NCI-H1417 treated with DMSO at 0.1 percent for 48 hours (cell line): ENCODE data around the gene DNAJC1.
"Not testable (repeated sequence)": the region's sequence is repeated elsewhere in the genome, so short reads cannot be mapped to it uniquely, and the experiment has no call there.

ENCODE experiments used
- DNase-seq: peaks from one replicate; lab custom pipeline; 2025; lab: John Stamatoyannopoulos, UW

Gene DNAJC1

DNA sequence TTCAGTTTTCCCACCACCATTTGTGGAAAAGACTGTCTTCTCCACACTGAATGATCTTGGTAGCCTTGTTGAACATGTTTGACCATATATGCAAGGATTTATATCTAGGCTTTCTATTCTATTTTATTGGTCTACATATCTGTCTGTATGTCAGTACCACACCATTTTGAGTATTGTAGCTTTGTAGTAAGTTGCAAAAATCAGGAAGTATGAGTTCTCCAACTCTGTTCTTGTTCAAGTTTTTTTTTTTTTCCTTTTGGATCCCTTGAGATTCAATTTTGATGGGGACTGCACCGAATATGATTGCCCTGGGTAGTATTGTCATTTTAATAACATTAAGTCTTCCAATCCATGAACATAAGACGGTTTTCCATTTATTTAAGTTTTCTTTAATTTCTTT, 176.8 kb downstream of the DNAJC1 start:
- no peak for DNase-seq

GRCh38 chr10:21825345-21825744, 178.2 kb downstream of the DNAJC1 start:
- DNase-seq: no peak

DNA sequence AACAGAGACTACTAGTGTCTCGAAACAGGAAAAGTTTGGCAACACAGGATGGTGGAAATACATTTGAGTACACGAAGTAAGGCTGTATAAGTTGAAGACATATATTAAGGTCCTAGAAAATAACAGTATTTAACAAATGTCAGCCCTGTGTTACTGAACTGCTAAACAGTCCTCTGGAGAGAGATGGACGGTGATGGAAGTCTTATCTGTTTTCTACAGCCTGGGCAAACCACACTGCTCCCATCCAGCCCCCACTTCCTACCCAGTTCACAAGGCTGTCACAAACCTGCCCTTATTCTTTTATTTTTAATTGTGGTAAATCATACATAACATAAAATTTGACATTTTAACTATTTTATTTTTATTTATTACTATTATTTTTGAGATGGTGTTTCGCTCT, 179.1 kb downstream of the DNAJC1 start:
- no peak for DNase-seq

GRCh38 chr10:21823617-21824016, 179.9 kb downstream of the DNAJC1 start:
- DNase-seq: no peak

DNA sequence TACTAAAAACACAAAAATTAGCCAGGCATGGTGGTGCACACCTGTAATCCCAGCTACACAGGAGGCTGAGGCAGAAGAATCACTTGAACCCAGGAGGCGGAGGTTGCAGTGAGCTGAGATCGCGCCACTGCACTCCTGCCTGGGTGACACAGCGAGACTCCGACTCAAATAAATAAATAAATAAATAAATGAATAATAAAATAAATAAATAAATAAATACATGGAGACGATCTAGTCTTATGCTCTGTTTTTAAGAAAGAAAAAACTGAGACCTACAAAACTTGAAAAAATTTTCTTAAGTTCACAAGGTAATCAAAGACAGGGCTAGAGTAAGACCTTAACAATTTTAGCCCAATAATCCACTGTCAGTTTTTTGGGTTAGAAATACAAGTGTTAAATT, 181.3 kb downstream of the DNAJC1 start:
- not testable (repeated sequence) for DNase-seq

DNA sequence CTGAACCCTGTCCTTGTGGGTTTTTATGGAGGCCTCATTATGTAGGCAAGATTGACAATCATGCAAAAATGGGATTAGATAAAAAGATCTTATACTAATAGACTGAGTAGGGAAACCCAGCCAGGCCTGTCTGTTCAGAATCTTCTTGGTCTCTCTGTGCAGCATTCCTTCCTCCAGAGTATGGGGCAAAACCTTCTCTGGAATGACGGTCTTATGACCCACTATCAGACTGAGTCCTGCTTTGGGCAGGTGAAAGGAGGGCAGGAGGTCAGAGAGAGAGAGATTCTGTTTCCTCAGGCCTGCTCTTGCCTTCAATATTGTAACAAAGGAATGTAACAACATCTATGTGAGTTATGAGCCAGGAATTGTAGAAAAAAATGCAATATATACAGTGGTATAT, 182.6 kb downstream of the DNAJC1 start:
- DNase-seq: no peak

DNA sequence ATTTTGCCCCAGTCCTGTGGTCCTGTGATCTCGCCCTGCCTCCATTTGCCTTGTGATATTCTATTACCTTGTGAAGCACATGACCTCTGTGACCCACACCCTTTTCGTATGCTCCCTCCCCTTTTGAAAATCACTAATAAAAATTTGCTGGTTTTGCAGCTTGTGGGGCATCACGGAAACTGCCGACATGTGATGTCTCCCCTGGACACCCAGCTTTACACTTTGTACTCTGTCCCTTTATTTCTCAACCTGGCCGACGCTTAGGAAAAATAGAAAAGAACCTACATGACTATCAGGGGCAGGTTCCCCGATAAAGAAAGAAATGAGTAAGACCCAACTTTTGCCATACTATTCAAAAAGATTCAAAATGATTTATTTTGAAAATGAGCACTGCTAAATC, 185.1 kb downstream of the DNAJC1 start:
- not testable (repeated sequence) for DNase-seq

GRCh38 chr10:21814866-21815265, 188.7 kb downstream of the DNAJC1 start:
- no peak for DNase-seq

GRCh38 chr10:21813946-21814345, 189.6 kb downstream of the DNAJC1 start:
- DNase-seq: no peak

- no peak for DNase-seq
Observed at GRCh38 chr10:21811245-21811585, 192.3 kb downstream of the DNAJC1 start.

DNA sequence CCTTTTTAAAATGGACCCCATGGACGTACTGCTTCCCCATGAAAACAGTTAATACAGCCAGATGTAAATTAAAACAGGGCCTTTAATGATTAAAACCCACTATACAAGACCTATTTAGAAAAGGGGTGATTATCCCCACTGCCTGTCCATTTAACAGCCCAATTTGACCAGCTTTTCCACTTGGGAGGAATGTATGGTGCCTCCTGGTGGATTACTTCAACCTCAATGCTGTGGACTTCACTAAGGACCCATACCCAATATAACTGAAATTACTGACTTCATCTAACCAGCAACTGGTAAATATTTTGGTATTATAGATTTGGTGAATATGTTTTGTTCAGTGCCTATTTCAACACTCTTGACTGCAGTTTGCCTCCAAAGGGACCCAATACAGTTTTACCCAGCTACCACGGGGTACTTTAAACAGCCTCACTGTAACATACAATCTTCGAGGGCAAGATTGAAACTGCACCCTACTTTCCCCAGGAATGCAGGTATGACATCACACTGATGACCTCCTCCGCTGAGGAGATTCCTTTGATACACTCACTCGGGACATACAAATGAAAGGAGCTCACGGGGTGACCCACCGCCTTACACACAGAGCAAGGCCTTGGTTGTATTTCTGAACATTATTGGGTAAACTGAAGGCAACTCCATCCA, 192.8 kb downstream of the DNAJC1 start:
- no peak for DNase-seq

- DNase-seq: no peak
Observed at GRCh38 chr10:21808550-21808949, 195.0 kb downstream of the DNAJC1 start.

- DNase-seq: no peak
Observed at GRCh38 chr10:21807180-21807579, 196.3 kb downstream of the DNAJC1 start.

- DNase-seq: no peak
Observed at GRCh38 chr10:21803374-21803773, 200.2 kb downstream of the DNAJC1 start.

- DNase-seq: no peak
Observed at GRCh38 chr10:21801609-21802008, 201.9 kb downstream of the DNAJC1 start.

DNA sequence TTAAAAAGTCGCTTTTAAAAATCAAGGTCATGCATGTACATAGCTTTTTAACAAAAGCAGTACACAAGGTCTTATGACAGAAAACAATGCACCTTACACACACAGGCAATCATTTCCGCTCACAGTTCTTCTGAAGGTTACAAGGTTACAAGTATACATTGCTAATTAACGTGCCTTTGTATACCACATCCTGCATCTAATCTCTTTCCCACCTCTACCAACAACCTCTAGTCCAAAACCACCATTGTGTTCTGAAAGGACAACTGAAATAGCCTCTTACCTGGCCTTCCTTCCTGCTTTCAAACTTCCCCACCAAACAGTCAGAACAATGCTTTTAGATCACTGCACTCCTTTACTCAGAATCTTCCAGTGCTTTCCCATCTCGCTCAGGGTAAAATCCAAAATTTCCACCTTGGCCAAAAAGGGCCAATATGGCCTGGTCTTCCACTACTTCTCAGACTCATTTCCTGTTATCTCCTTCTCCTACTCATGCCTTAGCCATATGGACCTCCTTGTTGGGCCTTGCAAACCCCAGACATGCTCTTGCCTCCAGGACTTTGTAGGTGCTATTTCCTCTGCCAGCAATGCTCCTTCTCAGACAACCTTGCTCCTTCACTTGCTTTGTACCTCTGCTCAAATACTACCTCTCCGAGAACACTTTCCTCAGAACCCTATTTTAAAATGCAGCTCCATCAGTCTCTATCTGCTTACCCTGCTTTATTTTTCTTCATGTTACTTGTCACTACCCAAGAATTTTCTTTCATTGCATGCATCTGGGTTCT, 205.4 kb downstream of the DNAJC1 start:
- no peak for DNase-seq

DNA sequence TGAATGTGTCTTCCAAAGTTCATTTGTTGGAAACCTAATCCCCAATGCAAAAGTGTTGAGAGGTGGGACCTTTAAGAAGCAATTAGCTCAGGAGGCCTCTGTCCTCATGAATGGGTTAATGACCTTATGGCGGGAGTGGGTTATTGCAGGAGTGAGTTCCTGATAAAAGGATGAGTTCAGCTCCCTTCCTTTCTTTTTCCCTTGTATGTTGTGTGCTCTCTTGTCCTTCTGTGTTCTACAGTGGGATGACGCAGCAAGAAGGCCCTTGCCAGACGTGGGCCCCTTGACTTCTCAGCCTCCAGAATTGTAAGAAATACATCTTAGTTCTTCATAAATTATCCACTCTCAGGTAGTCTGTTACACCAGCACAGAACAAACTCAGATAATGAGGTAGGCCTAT, 206.0 kb downstream of the DNAJC1 start:
- DNase-seq: no peak

GRCh38 chr10:21791276-21791675, 212.3 kb downstream of the DNAJC1 start:
- DNase-seq: no peak

GRCh38 chr10:21776883-21777282, 226.6 kb downstream of the DNAJC1 start:
- no peak for DNase-seq

- no peak for DNase-seq
Observed at GRCh38 chr10:21771219-21771618, 232.3 kb downstream of the DNAJC1 start.

DNA sequence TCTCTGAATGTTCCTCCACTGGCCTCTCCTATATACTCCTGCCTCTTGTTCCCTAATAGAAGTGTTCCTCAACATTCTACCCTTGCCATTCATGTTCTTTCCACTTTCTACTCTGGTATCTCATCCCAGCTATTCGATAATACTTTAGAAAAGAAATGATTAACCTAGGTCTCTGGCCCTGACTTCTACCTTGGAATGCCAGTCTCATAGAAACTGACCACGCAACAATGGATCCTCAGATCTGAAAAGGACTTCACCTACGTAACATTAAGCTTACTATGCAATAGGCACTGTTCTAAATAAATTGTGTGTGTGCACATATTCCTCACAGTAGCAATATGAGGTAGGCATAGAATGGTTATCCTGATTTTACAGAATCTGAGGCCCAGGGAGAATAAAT, 234.5 kb downstream of the DNAJC1 start:
- no peak for DNase-seq

- no peak for DNase-seq
Observed at GRCh38 chr10:21764466-21765189, 238.9 kb downstream of the DNAJC1 start.

GRCh38 chr10:21760332-21760731, 243.2 kb downstream of the DNAJC1 start:
- DNase-seq: no peak
